ENCODE results near the gene SAP30L.

- TF ChIP-seq CTCF (IDR thresholded peaks at IDR 0.05) (no peak), POLR2A (IDR thresholded peaks at IDR 0.05) (no peak)
Observed at GRCh38 chr5:154419236-154419635, 26.6 kb upstream of the SAP30L start.
